ENCODE data around the gene SLC2A9. TPM values are rescaled to one million over a fixed set of nuclear protein-coding genes. Genes with fewer than 3 reads are reported as not detected.

SLC2A9 gene
- total RNA-seq, 1 donor from 2014 or later = 2.4 TPM

- peak overlapping the region; percentile 40 for H3K27ac Mint-ChIP-seq
Observed at GRCh38 chr4:10020106-10020505, 1.2 kb downstream of the SLC2A9 start.

DNA sequence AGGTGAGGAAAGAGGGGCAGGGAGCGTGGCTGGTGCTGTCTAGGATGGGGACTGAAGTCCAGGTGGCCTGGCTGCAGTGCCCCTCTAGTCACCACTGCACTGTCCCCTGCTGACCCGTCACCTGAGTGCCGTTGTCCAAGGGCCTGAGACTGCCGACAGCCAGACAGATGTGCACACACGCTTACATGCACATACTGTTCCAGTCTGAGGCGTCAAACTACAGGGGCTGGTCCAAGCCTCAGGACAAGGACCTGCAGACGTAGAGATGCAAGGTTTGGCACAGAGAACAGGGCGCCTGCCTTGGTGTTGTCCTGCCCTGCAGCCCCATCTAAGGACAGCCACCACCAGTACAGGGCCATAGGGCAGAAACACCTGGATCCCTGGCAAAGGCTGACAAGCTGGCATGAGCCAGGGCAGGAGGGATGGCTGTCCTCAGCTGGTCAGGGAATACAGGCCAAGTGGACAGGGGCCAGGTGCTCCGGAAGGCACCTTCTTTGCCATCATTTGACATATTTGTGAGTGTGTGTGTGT is 1.7 kb downstream of the SLC2A9 start:
- Mint-ChIP-seq H3K4me3 (peak overlapping the region; percentile 88), H3K4me1 (peaks cover 17% of the 10 kb centered on the region), H3K27me3 (peaks cover 4% of the 10 kb centered on the region), H3K36me3 (ENCODE audit: low read depth) (no peaks in the 10 kb centered on the region), H3K27ac (peak overlapping the region; percentile 96), H3K9me3 (no peaks in the 10 kb centered on the region)
- no peak for DNase-seq
- intact Hi-C loops (cut with micrococcal nuclease) = loop anchor here (1.0 to 10.0 kb wide), 7 partner anchors 77 to 438 kb away; partner anchors contain the start of gene ZNF518B

More at GRCh38 chr4:10020106-10020505, 1.2 kb downstream of the SLC2A9 start:
- H3K4me3 Mint-ChIP-seq = peak overlapping the region; percentile 88
- H3K4me1 Mint-ChIP-seq = peaks cover 16% of the 10 kb centered on the region
- intact Hi-C loops (cut with micrococcal nuclease) = no loop called here
- peaks cover 6% of the 10 kb centered on the region for H3K27me3 Mint-ChIP-seq
- H3K9me3 Mint-ChIP-seq = no peaks in the 10 kb centered on the region
- DNase-seq = no peak
- H3K36me3 Mint-ChIP-seq (ENCODE audit: low read depth) = no peaks in the 10 kb centered on the region

- peak overlapping the region; percentile 96 for H3K27ac Mint-ChIP-seq
- H3K27me3 Mint-ChIP-seq = no peaks in the 10 kb centered on the region
- H3K36me3 Mint-ChIP-seq (ENCODE audit: low read depth) = no peaks in the 10 kb centered on the region
- H3K4me1 Mint-ChIP-seq = peaks cover 17% of the 10 kb centered on the region
- intact Hi-C loops (cut with micrococcal nuclease) = loop anchor here (1.0 to 10.0 kb wide), 7 partner anchors 77 to 438 kb away; partner anchors contain the start of gene ZNF518B
- no peaks in the 10 kb centered on the region for H3K9me3 Mint-ChIP-seq
- DNase-seq = peak; percentile 99
- H3K4me3 Mint-ChIP-seq = peak overlapping the region; percentile 88
Observed at GRCh38 chr4:10018818-10019461, 2.4 kb downstream of the SLC2A9 start.

GRCh38 chr4:10017037-10017893 is 4.0 kb downstream of the SLC2A9 start:
- Mint-ChIP-seq H3K9me3 (no peaks in the 10 kb centered on the region), H3K36me3 (ENCODE audit: low read depth) (no peaks in the 10 kb centered on the region), H3K4me1 (peaks cover 17% of the 10 kb centered on the region), H3K27ac (no peak overlapping the region), H3K4me3 (no peak overlapping the region), H3K27me3 (no peaks in the 10 kb centered on the region)
- no peak for DNase-seq
- intact Hi-C loops (cut with micrococcal nuclease) = loop anchor here (5.0 to 10.0 kb wide), 3 partner anchors 112 to 440 kb away; partner anchors contain the start of gene ZNF518B

- Mint-ChIP-seq H3K9me3 (no peaks in the 10 kb centered on the region), H3K27ac (no peak overlapping the region), H3K36me3 (ENCODE audit: low read depth) (no peaks in the 10 kb centered on the region), H3K4me3 (no peak overlapping the region), H3K4me1 (peaks cover 17% of the 10 kb centered on the region), H3K27me3 (no peaks in the 10 kb centered on the region)
- intact Hi-C loops (cut with micrococcal nuclease) = loop anchor here (5.0 to 10.0 kb wide), 3 partner anchors 111 to 441 kb away; partner anchors contain the start of gene ZNF518B
- no peak for DNase-seq
Observed at GRCh38 chr4:10016169-10016568, 5.1 kb downstream of the SLC2A9 start.

DNA sequence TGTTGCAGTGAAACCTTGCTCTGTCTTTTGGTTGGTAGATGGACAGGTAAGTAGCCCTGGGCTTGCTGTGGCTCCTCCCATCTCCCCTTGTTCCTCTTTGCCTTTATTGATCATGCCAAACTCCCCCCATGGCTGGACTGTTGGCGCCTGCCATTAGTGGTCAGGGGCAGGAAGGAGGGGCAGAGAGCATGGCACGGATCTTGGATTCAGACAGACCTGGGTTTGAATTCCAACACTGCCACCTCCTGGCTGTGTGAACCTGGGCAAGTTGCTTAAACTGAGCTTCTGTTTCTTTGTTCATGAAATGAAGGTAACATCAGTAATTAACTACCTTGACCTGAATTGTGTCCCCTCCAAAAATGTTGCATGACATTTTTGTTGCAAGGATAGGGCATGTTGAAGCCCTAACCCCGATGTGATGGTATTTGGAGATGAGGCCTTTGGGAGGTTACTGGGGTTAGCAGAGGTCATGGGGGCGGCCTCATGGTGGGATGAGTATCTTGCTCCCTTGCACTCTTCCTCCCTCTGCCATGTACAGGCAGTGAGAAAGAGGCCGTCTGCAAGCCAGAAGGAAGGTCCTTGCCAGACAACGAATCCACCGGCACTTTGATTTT is 6.0 kb downstream of the SLC2A9 start:
- H3K36me3 Mint-ChIP-seq (ENCODE audit: low read depth) = no peaks in the 10 kb centered on the region
- intact Hi-C loops (cut with micrococcal nuclease) = loop anchor here (1.0 to 10.0 kb wide), 4 partner anchors 110 to 442 kb away; partner anchors contain the start of gene ZNF518B
- H3K9me3 Mint-ChIP-seq = no peaks in the 10 kb centered on the region
- DNase-seq = peak; percentile 78
- H3K4me1 Mint-ChIP-seq = peaks cover 17% of the 10 kb centered on the region
- no peak overlapping the region for H3K27ac Mint-ChIP-seq
- no peak overlapping the region for H3K4me3 Mint-ChIP-seq
- H3K27me3 Mint-ChIP-seq = no peaks in the 10 kb centered on the region

DNA sequence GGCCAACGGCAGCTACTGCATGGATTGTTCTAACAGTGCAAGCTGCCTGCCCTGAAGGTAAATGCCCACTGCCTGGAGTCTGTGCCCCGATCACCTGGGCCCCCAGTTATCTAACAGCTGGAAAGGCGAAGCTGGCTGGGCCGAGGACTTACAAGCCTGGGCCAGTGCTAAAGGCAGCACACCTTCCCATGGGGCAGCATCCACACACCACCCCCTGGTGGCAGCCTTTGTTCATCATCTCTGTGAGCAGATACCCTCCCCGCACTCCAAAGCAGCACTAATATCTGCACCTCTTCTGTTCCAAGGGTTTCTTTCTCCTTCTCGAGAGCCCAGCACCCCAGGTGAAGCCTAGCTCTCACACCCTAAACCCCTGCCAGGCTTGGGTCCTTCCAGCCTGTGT is 7.6 kb downstream of the SLC2A9 start:
- Mint-ChIP-seq H3K4me3 (no peak overlapping the region), H3K36me3 (ENCODE audit: low read depth) (no peaks in the 10 kb centered on the region), H3K27ac (no peak overlapping the region), H3K27me3 (no peaks in the 10 kb centered on the region), H3K4me1 (peaks cover 10% of the 10 kb centered on the region), H3K9me3 (no peaks in the 10 kb centered on the region)
- intact Hi-C loops (cut with micrococcal nuclease) = loop anchor here (10.0 kb wide), 1 partner anchor 109 kb away; no protein-coding TSS in a partner anchor
- peak; percentile 83 for DNase-seq

DNA sequence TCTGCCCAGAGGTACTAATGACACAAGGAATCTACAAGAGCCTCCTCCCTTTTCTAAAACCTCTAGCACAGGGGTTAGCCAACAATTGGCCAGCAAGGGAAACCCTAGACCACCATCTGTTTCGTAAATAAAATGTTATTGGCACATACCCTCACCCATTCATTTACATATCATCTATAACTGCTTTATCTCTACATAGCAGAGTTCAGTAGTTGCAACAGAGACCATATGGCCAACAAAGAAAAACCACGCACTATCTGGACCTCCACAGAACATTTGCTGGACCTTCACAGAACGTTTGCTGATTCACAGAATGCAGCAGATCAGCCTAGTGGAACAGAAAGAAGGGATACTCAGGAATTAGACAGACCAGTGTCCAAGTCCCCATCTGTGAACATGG is 9.4 kb downstream of the SLC2A9 start:
- H3K27ac Mint-ChIP-seq = no peak overlapping the region
- H3K4me3 Mint-ChIP-seq = no peak overlapping the region
- no peak for DNase-seq
- intact Hi-C loops (cut with micrococcal nuclease) = loop anchor here (10.0 kb wide), 1 partner anchor 107 kb away; no protein-coding TSS in a partner anchor
- no peaks in the 10 kb centered on the region for H3K36me3 Mint-ChIP-seq (ENCODE audit: low read depth)
- H3K9me3 Mint-ChIP-seq = no peaks in the 10 kb centered on the region
- no peaks in the 10 kb centered on the region for H3K27me3 Mint-ChIP-seq
- peaks cover 8% of the 10 kb centered on the region for H3K4me1 Mint-ChIP-seq

- H3K4me3 Mint-ChIP-seq = no peak overlapping the region
- DNase-seq = no peak
- H3K27ac Mint-ChIP-seq = no peak overlapping the region
- H3K36me3 Mint-ChIP-seq (ENCODE audit: low read depth) = no peaks in the 10 kb centered on the region
- no peaks in the 10 kb centered on the region for H3K9me3 Mint-ChIP-seq
- no peaks in the 10 kb centered on the region for H3K27me3 Mint-ChIP-seq
- H3K4me1 Mint-ChIP-seq = peaks cover 9% of the 10 kb centered on the region
- intact Hi-C loops (cut with micrococcal nuclease) = loop anchor here (10.0 kb wide), 1 partner anchor 106 kb away; no protein-coding TSS in a partner anchor
Observed at GRCh38 chr4:10011277-10011676, 10.0 kb downstream of the SLC2A9 start.

GRCh38 chr4:10009861-10010500 is 11.3 kb downstream of the SLC2A9 start:
- peaks cover 1% of the 10 kb centered on the region for H3K9me3 Mint-ChIP-seq
- H3K27me3 Mint-ChIP-seq = no peaks in the 10 kb centered on the region
- H3K36me3 Mint-ChIP-seq (ENCODE audit: low read depth) = no peaks in the 10 kb centered on the region
- intact Hi-C loops (cut with micrococcal nuclease) = loop anchor here (10.0 kb wide), 1 partner anchor 105 kb away; no protein-coding TSS in a partner anchor
- H3K27ac Mint-ChIP-seq = no peak overlapping the region
- peaks cover 11% of the 10 kb centered on the region for H3K4me1 Mint-ChIP-seq
- H3K4me3 Mint-ChIP-seq = no peak overlapping the region
- DNase-seq = no peak

DNA sequence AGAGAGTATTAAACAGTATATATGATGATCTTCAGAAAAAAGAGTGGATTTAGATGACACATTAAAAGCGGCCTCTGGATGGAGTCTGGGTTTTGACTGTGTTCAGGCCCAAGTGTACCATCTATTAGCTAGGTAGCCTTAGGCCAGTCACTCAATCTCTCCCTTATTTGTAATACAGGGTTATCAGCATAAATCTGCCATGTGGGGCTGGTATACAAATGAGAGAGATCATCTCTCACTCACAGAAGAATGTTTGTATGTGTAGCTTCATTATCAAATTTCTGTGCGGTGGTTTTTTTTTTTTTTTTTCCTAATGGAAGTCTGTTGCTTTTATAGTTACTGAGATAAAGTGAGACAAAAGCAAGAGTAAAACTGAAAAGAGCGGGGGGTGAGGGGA is 12.7 kb downstream of the SLC2A9 start:
- Mint-ChIP-seq H3K27me3 (no peaks in the 10 kb centered on the region), H3K36me3 (ENCODE audit: low read depth) (no peaks in the 10 kb centered on the region), H3K27ac (no peak overlapping the region), H3K9me3 (peaks cover 4% of the 10 kb centered on the region), H3K4me3 (no peak overlapping the region), H3K4me1 (peaks cover 20% of the 10 kb centered on the region)
- no peak for DNase-seq
- intact Hi-C loops (cut with micrococcal nuclease) = no loop called here

DNA sequence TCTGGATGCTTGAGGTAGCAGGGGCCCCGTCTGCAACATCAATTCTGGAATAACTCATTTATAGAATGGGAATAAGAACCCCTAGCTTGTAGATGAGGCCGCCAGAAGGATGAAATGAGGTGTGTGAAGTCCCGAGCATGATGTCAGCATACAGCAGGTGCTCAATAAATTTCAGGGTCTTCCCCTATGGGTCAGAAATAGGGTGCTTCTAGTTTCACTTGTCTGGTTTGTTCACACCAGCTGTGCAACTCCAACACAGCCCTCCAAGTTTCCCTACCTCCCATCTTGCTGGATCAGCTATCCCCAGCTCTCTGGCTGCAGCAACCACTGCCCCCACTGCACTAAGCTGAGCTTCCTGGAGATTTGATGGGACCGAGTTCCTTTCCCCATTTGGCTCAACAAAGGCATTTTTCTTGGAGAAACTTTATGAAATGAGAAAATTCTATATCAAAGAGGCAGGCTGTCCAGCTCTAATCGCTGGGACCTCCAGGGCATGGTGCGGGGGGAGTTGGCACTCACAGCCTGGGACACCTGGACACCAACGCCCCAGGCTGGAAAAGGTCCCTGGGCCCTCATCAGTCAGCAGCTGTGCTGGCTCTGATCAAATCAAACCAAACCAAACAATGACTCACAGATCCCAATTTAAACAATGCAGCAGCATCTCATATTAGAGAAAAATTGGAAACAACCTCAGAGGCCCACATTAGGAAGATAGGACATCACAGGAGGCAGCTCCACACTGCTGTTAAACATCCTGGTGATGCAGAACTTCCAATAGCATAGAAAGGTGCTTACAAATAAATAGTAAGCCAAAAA is 13.3 kb downstream of the SLC2A9 start:
- Mint-ChIP-seq H3K4me3 (no peak overlapping the region), H3K36me3 (ENCODE audit: low read depth) (no peaks in the 10 kb centered on the region), H3K27ac (no peak overlapping the region), H3K27me3 (no peaks in the 10 kb centered on the region), H3K4me1 (peaks cover 22% of the 10 kb centered on the region), H3K9me3 (peaks cover 4% of the 10 kb centered on the region)
- intact Hi-C loops (cut with micrococcal nuclease) = no loop called here
- no peak for DNase-seq
